HepG2 (cell line): ENCODE data around the gene GNPDA2. TPM values are rescaled to one million over a fixed set of nuclear protein-coding genes. Genes with fewer than 3 reads are reported as not detected.

Experiments
- CAMTA2 ChIP-seq: sonication (generic); formaldehyde crosslinking; IDR thresholded peaks from 2 replicates; pipeline ENCODE4 v1.4.0; 2020; ENCODE audit warnings: mild to moderate bottlenecking, missing genetic modification reagents, borderline replicate concordance
- CBFB ChIP-seq: sonication (generic); formaldehyde crosslinking; IDR thresholded peaks from 2 replicates; pipeline ENCODE4 v1.4.0; 2020; ENCODE audit warnings: missing genetic modification reagents
- DMAP1 ChIP-seq: IDR thresholded peaks from 2 replicates; pipeline ENCODE4 v1.6.1; 2016
- DPF2 ChIP-seq: sonication (generic); formaldehyde crosslinking; IDR thresholded peaks from 2 replicates; pipeline ENCODE4 v1.4.0; 2020; ENCODE audit warnings: mild to moderate bottlenecking, low read depth, missing genetic modification reagents, borderline replicate concordance
- GABPA ChIP-seq, 2 experiments: IDR thresholded peaks; 2 replicates each; pipeline ENCODE4 v1.6.1; 2011 to 2016; ENCODE audit warnings: low read depth in 2 of 2, low read length in 1 of 2, missing biosample characterization in 1 of 2, missing genetic modification characterization in 1 of 2
- JUN ChIP-seq: sonication (generic); formaldehyde crosslinking; IDR thresholded peaks from 2 replicates; pipeline ENCODE4 v1.4.0; 2020; ENCODE audit warnings: mild to moderate bottlenecking, missing genetic modification reagents
- KDM4B ChIP-seq: sonication (generic); formaldehyde crosslinking; IDR thresholded peaks from 2 replicates; pipeline ENCODE4 v1.4.0; 2020; ENCODE audit warnings: missing genetic modification reagents
- MXD1 ChIP-seq: sonication (generic); formaldehyde crosslinking; IDR thresholded peaks from 2 replicates; pipeline ENCODE4 v1.4.0; 2020; ENCODE audit warnings: mild to moderate bottlenecking, missing genetic modification reagents
- MXD3 ChIP-seq: IDR thresholded peaks from 2 replicates; pipeline ENCODE4 v1.6.1; 2016; ENCODE audit warnings: mild to moderate bottlenecking, missing biosample characterization, missing genetic modification reagents
- NONO ChIP-seq, 2 experiments: fragments of 450-650 bp in 1 of 2; sonication (generic) in 1 of 2; formaldehyde crosslinking in 1 of 2; IDR thresholded peaks in 1 of 2; conservative IDR thresholded peaks in 1 of 2; 2 replicates each; pipeline versions ENCODE4 v1.6.1 to v1.8.0; 2017 to 2022; ENCODE audit warnings: mild to moderate bottlenecking in 1 of 2, missing genetic modification reagents in 1 of 2, moderate library complexity in 1 of 2
- RBM39 ChIP-seq: fragments of 200-400 bp; formaldehyde crosslinking; IDR thresholded peaks from one replicate; pipeline ENCODE4 v1.6.1; 2018; ENCODE audit warnings: antibody characterized with exemption, mild to moderate bottlenecking, low read depth, low read length; ENCODE audit not compliant: poor library complexity, severe bottlenecking
- TARDBP ChIP-seq: sonication (generic); formaldehyde crosslinking; IDR thresholded peaks from 2 replicates; pipeline ENCODE4 v1.8.0; 2022; ENCODE audit warnings: mild to moderate bottlenecking, missing genetic modification reagents
- THAP9 ChIP-seq: sonication (generic); formaldehyde crosslinking; IDR thresholded peaks from 2 replicates; pipeline ENCODE4; 2020; ENCODE audit warnings: missing genetic modification reagents, mild to moderate bottlenecking, borderline replicate concordance
- UBTF ChIP-seq: sonication (generic); formaldehyde crosslinking; IDR thresholded peaks from 2 replicates; pipeline ENCODE4 v1.4.0; 2020; ENCODE audit warnings: mild to moderate bottlenecking, missing genetic modification reagents
- ZNF292 ChIP-seq: sonication (generic); formaldehyde crosslinking; IDR thresholded peaks from 2 replicates; pipeline ENCODE4 v1.8.1; 2022; ENCODE audit warnings: mild to moderate bottlenecking, low read depth, missing genetic modification reagents, borderline replicate concordance
- ZNF326 ChIP-seq: sonication (generic); formaldehyde crosslinking; IDR thresholded peaks from 2 replicates; pipeline ENCODE4 v1.4.0; 2020; ENCODE audit warnings: missing genetic modification reagents, borderline replicate concordance
- ZNF501 ChIP-seq: sonication (generic); formaldehyde crosslinking; IDR thresholded peaks from 2 replicates; pipeline ENCODE4 v1.5.1; 2020; ENCODE audit warnings: mild to moderate bottlenecking, moderate library complexity, missing genetic modification reagents
- ZNF546 ChIP-seq: sonication (generic); formaldehyde crosslinking; conservative IDR thresholded peaks from 2 replicates; pipeline ENCODE4 v1.8.1; 2023; ENCODE audit warnings: mild to moderate bottlenecking, missing genetic modification reagents
- ZNF577 ChIP-seq: sonication (generic); formaldehyde crosslinking; IDR thresholded peaks from 2 replicates; pipeline ENCODE4 v1.4.0; 2020; ENCODE audit warnings: mild to moderate bottlenecking, low read depth, missing genetic modification reagents, borderline replicate concordance
- ZNF607 ChIP-seq: sonication (generic); formaldehyde crosslinking; IDR thresholded peaks from 2 replicates; pipeline ENCODE4 v1.5.1; 2020; ENCODE audit warnings: missing genetic modification reagents, mild to moderate bottlenecking, borderline replicate concordance
- ZNF777 ChIP-seq: sonication (generic); formaldehyde crosslinking; IDR thresholded peaks from 2 replicates; pipeline ENCODE4 v1.4.0; 2020; ENCODE audit warnings: missing genetic modification reagents
- polyA plus RNA-seq, 8 experiments: library from polyadenylated mRNA; depleted of rRNA in 3 of 8; stranded (reverse) in 7 of 8; unstranded in 1 of 8; fragments of >200 nt; fragmentation: Illumina TruSeq in 4 of 8; extraction: Trizol in 4 of 8; gene quantifications; 2 replicates each; pipeline versions ENCODE4 v1.2.1 to v1.2.3, GENCODE V29; 2011 to 2016; ENCODE audit warnings: low read depth in 4 of 8, missing spikeins in 1 of 8, mixed read lengths in 1 of 8; ENCODE audit not compliant: insufficient read depth in 1 of 8
- total RNA-seq, 5 experiments: library from RNA; depleted of rRNA; stranded (reverse); fragments of >200 nt; fragmentation: Illumina TruSeq; extraction: Trizol; gene quantifications; 2 replicates each; pipeline ENCODE4 v1.2.3, GENCODE V29; 2016; ENCODE audit warnings: low read depth in 1 of 5

GNPDA2 gene
- total and polyA plus RNA-seq, 2 of the 13 experiments (the other 11 are each of a cell fraction or from before 2014, with no cell fraction given), result 5.4 to 9.0 TPM

- TF ChIP-seq UBTF, result peak; percentile 55
- TF ChIP-seq GABPA (IDR thresholded peaks at IDR 0.05; ENCODE audit: low read depth, low read length), result 0 out of 2 replicates have a peak, but pooled peaks have one; percentile 26
- peak; percentile 81 for TF ChIP-seq GABPA (CRISPR knock-in tag; IDR thresholded peaks at IDR 0.05; ENCODE audit: low read depth)
- no peak for TF ChIP-seq ZNF326 (CRISPR knock-in tag)
- TF ChIP-seq DMAP1 (CRISPR knock-in tag), result peak; percentile 88
- peak; percentile 82; the same call in 1 of the 2 replicates for TF ChIP-seq ZNF607 (CRISPR knock-in tag)
- TF ChIP-seq ZNF292 (CRISPR knock-in tag), result 0 out of 2 replicates have a peak, but pooled peaks have one; percentile 29
- TF ChIP-seq CBFB (CRISPR knock-in tag), result peak; percentile 84
- no peak for TF ChIP-seq DPF2 (CRISPR knock-in tag)
- no peak for TF ChIP-seq ZNF577
- peak; percentile 67 for TF ChIP-seq MXD1 (CRISPR knock-in tag)
- no peak for TF ChIP-seq NONO (IDR thresholded peaks at IDR 0.05)
- TF ChIP-seq NONO (CRISPR knock-in tag; conservative IDR thresholded peaks at IDR 0.05), result peak; percentile 55
- peak; percentile 97 for TF ChIP-seq ZNF501 (CRISPR knock-in tag)
- no peak; the same call in 1 of the 2 replicates for TF ChIP-seq KDM4B (CRISPR knock-in tag)
- TF ChIP-seq TARDBP (CRISPR knock-in tag), result peak; percentile 89; the same call in 1 of the 2 replicates
- TF ChIP-seq ZNF777, result peak; percentile 45; the same call in 1 of the 2 replicates
- peak; percentile 69; the same call in 1 of the 2 replicates for TF ChIP-seq MXD3 (CRISPR knock-in tag)
- peak; percentile 93 for TF ChIP-seq ZNF546
- TF ChIP-seq JUN (CRISPR knock-in tag), result no peak
- peak; percentile 41 for TF ChIP-seq RBM39
- no peak for TF ChIP-seq CAMTA2 (CRISPR knock-in tag)
- TF ChIP-seq THAP9 (CRISPR knock-in tag), result peak; percentile 57; the same call in 1 of the 2 replicates
Observed at GRCh38 chr4:44678094-44679041, 48.0 kb downstream of the GNPDA2 start, which contains the start of gene GUF1 (continued).
